Measurements from ENCODE around the gene PAPPA.

The PAPPA gene

DNA sequence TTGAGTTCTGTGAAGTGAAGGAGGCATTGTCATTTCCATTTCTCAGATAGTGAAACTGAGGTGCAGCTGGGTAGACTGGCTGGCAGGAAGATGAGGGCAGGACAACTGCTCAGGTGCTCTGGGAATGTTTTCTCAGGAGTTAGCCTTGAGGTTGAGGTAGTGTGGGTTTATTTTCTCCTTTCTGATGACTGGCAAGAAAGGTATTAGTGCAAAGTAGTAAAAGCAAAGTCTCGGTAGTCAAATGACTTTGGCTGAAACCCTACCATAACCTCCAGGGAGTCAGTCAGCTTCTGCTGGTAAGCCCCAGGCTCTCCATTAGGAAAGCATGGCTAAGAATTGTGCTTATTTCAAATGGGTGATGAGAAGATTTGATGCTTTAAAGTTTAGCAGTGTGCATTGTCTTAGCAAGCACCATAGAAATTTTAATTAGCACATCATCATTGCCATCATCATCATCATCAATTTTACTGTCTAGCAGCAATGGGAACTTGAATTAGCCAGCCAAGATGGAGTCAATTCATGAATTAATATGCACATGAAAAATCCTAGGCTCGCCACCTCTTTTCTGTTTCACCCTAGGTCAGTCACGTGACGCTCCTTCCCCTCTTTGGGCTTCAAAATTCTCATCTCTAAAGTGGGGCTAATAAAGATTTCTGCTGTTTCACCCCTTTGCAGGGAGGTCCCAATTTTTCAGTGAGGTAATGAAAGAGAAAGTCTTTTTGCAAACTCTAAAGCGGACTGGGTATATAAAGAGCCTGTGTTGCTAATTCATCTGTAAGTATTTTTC, 10.7 kb upstream of the PAPPA start:
- peak; percentile 41 for DNase-seq (ENCODE audit: low read depth)
- H3K4me3 ChIP-seq (ENCODE audit: low read length) = no peak overlapping the region
- TF ChIP-seq, protein P1, sequence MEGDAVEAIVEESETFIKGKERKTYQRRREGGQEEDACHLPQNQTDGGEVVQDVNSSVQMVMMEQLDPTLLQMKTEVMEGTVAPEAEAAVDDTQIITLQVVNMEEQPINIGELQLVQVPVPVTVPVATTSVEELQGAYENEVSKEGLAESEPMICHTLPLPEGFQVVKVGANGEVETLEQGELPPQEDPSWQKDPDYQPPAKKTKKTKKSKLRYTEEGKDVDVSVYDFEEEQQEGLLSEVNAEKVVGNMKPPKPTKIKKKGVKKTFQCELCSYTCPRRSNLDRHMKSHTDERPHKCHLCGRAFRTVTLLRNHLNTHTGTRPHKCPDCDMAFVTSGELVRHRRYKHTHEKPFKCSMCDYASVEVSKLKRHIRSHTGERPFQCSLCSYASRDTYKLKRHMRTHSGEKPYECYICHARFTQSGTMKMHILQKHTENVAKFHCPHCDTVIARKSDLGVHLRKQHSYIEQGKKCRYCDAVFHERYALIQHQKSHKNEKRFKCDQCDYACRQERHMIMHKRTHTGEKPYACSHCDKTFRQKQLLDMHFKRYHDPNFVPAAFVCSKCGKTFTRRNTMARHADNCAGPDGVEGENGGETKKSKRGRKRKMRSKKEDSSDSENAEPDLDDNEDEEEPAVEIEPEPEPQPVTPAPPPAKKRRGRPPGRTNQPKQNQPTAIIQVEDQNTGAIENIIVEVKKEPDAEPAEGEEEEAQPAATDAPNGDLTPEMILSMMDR (IDR thresholded peaks at IDR 0.05; ENCODE audit: insufficient read depth, low read depth, low read length, missing control alignments) = no peak

DNA sequence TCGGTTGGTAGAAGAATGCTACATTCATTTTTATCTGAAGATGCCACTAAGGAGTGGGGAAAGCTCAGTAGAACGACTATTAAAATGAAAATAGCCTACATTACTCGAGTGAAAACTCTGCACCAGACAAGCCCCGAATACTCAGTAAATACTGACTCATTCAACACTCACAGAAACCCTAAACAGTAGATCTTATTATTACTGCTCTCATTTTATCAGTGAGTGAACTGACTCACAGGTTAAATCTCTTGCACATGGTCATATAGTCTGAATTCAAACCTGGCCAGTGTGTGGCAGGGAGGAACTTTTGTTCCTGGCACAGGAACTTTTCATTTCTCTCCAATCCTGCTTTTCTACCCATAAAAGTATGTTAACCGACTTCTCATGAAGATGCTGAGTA, 9.6 kb upstream of the PAPPA start:
- DNase-seq (ENCODE audit: low read depth) = peak; percentile 77
- no peak overlapping the region for H3K4me3 ChIP-seq (ENCODE audit: low read length)
- TF ChIP-seq, protein P1 (IDR thresholded peaks at IDR 0.05; ENCODE audit: insufficient read depth, low read depth, low read length, missing control alignments) = no peak

DNA sequence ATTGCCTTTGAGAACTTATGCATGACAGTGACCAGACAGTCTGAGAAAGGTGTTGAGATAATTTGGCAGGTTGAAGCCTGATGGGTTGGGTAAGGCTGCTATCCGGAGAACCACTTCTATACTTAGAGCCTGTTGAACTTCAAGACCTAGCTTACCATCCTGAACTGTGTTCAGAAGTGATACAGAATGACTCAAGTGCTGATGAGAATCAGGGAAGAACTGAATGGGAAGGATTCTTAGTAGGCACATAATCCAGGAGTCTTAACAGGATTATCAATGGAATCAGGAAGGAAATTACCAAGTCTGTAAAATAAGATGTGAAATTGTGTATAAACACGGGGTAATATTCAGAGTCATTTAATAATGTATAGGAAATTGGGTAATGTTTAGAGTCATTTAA, 9.0 kb upstream of the PAPPA start:
- peak; percentile 56 for DNase-seq (ENCODE audit: low read depth)
- TF ChIP-seq, protein P1 (IDR thresholded peaks at IDR 0.05; ENCODE audit: insufficient read depth, low read depth, low read length, missing control alignments) = no peak

DNA sequence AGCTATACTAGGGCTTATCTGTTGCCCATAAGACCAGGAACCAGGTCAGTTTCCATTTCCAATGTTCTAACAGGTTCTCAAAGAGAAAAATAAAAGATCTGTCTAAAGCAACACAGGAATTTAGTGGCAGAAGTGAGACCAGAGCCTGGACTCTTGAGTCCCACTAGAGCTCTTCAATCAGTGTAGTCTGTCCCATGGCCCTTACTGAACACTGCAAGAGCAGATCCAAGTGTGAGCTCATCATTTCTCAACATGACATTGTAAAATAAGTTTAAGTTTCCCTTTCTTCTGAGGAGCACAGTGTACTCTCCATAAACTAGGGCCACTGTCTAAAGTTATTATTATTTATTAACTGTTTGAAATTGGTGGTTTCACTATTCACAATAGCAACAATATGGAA, 8.6 kb upstream of the PAPPA start:
- H3K4me3 ChIP-seq (ENCODE audit: low read length) = no peak overlapping the region
- TF ChIP-seq, protein P1 (IDR thresholded peaks at IDR 0.05; ENCODE audit: insufficient read depth, low read depth, low read length, missing control alignments) = no peak
- no peak for DNase-seq (ENCODE audit: low read depth)

More for the DNA sequence above, 9.0 kb upstream of the PAPPA start:
- H3K4me3 ChIP-seq (ENCODE audit: low read length) = no peak overlapping the region

DNA sequence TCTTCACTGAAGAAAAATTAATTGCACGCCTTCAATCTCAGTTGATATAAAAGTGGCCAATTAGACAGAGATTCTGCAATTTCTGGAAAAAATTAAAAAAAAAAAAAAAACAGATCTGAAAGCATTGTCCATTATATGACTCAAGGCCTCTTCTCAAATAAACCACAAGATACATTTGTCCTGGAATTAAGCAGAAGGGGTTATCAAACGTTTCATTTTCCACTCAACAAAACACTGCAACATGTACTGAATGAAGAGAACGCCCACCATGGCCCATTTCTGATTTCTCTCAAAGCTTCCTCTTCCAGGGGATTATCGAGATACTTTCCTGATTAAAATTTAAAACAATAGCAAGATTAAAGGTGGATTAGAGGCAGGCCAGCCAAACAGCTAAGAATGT, 5.8 kb upstream of the PAPPA start:
- no peak for DNase-seq (ENCODE audit: low read depth)
- no peak overlapping the region for H3K4me3 ChIP-seq (ENCODE audit: low read length)
- TF ChIP-seq, protein P1 (IDR thresholded peaks at IDR 0.05; ENCODE audit: insufficient read depth, low read depth, low read length, missing control alignments) = no peak

DNA sequence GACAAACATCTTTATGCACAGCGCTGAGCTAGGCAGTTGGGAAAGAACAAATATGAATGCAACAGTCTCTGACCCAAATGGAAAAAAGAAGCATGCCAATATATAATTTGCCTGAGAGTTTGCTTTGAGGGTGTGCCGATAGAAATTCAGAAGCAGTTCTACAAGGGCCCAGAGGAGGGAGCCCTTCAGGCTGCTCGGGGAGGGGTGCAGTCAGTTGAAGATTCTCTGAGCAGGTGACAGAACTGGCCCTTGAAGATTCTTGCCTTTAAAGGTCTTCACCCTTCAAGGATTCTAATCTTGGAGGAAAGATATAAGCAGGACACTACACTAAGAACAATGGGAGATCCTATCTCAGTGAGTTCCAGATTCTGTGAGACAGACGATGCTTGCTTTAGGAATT, 3.7 kb upstream of the PAPPA start:
- peak; percentile 50 for DNase-seq (ENCODE audit: low read depth)
- H3K4me3 ChIP-seq (ENCODE audit: low read length) = no peak overlapping the region
- TF ChIP-seq, protein P1 (IDR thresholded peaks at IDR 0.05; ENCODE audit: insufficient read depth, low read depth, low read length, missing control alignments) = peak; percentile 88

DNA sequence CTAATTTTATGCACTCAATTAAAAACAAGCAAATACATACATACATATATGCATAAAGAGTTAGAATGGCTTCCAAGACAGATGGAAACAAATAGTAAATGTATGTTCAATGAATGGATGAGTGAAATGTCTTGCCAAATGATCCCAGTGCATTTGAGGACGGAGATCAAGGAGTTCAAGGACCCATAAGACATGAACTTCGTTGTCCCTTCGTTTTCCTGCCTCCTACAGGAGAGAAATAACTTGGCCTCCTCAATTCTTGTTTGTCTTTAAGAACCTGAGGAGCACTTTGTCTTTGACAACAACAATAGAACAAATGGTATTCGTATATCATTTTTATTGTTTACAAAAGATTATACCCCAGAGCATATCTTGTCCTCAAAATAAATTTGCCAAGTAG, 2.4 kb upstream of the PAPPA start:
- no peak overlapping the region for H3K4me3 ChIP-seq (ENCODE audit: low read length)
- TF ChIP-seq, protein P1 (IDR thresholded peaks at IDR 0.05; ENCODE audit: insufficient read depth, low read depth, low read length, missing control alignments) = no peak
- no peak for DNase-seq (ENCODE audit: low read depth)

Measured in epithelial cell of esophagus (primary cell).